Ishikawa (cell line): ENCODE measurements around the gene SLX9.

Experiments
- CEBPB ChIP-seq: IDR thresholded peaks from 2 replicates; pipeline ENCODE4 v1.6.1; 2012
- NFIC ChIP-seq: IDR thresholded peaks from 2 replicates; pipeline ENCODE4 v1.6.1; 2012
- RAD21 ChIP-seq: IDR thresholded peaks from 2 replicates; pipeline ENCODE4 v1.6.1; 2012; ENCODE audit warnings: low read depth
- TCF12 ChIP-seq: IDR thresholded peaks from 2 replicates; pipeline ENCODE4 v1.6.1; 2012; ENCODE audit warnings: low read depth

- TF ChIP-seq CEBPB (no peak), TCF12 (no peak), RAD21 (no peak), NFIC (no peak)
Measured at GRCh38 chr21:44924606-44925377, 15.0 kb upstream of the SLX9 start.
